T-cell (primary cell): Measurements from ENCODE around the gene NES. TPM values are rescaled to one million over a fixed set of nuclear protein-coding genes. Genes with fewer than 3 reads are reported as not detected.
A peak's percentile ranks its signal among the peaks of the same experiment; 100 is the strongest.

Source experiments
- ATAC-seq, 4 experiments: fragments of 200-7000 bp in 3 of 4; fragments of 150-1000 bp in 1 of 4; cut with Tn5 transposase; replicated peaks in 1 of 4; 1 replicate in 3 of 4; 2 replicates in 1 of 4; pipeline ENCODE4 v1.10.0; 2021; ENCODE audit warnings: moderate library complexity in 3 of 4, mild to moderate bottlenecking in 2 of 4, moderate number of reproducible peaks in 1 of 4
- CTCF ChIA-PET, 2 donors: fragments of 300-600 bp; sonication (Branson Sonifier 250); formaldehyde crosslinking; loops; one replicate each; lab custom pipeline; 2022; ENCODE audit warnings: antibody characterized with exemption in 2 of 2; lab: Charles Lee
- POLR2A ChIA-PET, 2 donors: fragments of 300-600 bp; sonication (Branson Sonifier 250); formaldehyde crosslinking; loops; one replicate each; lab custom pipeline; 2022; ENCODE audit warnings: antibody characterized with exemption in 2 of 2; lab: Charles Lee
- DNase-seq, 35 experiments: peaks; one replicate each; pipeline versions ENCODE4 v3.0.0 to v3.0.0-alpha.2; 2013 to 2023
- H3K27ac ChIP-seq: one replicate; pipeline ENCODE4 v1.5.1; 2013; ENCODE audit warnings: low read length
- H3K27me3 ChIP-seq, 2 experiments: replicated peaks in 1 of 2; 1 replicate in 1 of 2; 2 replicates in 1 of 2; pipeline versions ENCODE4 v1.6.1 to v1.7.0; 2013; ENCODE audit warnings: low read length in 1 of 2, mixed read lengths in 1 of 2; ENCODE audit not compliant: control insufficient read depth in 2 of 2, insufficient read depth in 2 of 2; ENCODE audit errors: extremely low read depth in 1 of 2
- H3K36me3 ChIP-seq, 2 donors: 1 replicate in 1 of 2; 2 replicates in 1 of 2; pipeline versions ENCODE4 v1.6.1 to v1.7.0; 2013; ENCODE audit warnings: low read length in 1 of 2; ENCODE audit not compliant: control insufficient read depth in 2 of 2, insufficient read depth in 1 of 2; ENCODE audit errors: extremely low read depth in 1 of 2
- H3K4me1 ChIP-seq, 2 experiments: 1 replicate in 1 of 2; 2 replicates in 1 of 2; pipeline versions ENCODE4 v1.6.1 to v1.7.0; 2013; ENCODE audit warnings: low read length in 2 of 2, mixed read lengths in 1 of 2; ENCODE audit not compliant: insufficient read depth in 2 of 2, control insufficient read depth in 1 of 2; ENCODE audit errors: extremely low read depth in 1 of 2
- H3K4me3 ChIP-seq, 2 donors: 1 replicate in 1 of 2; 2 replicates in 1 of 2; pipeline versions ENCODE4 v1.5.1 to v1.7.0; 2013; ENCODE audit warnings: mild to moderate bottlenecking in 2 of 2, low read length in 1 of 2, moderate library complexity in 1 of 2; ENCODE audit not compliant: control insufficient read depth in 1 of 2; ENCODE audit errors: extremely low read depth in 1 of 2
- H3K9me3 ChIP-seq: 2 replicates; pipeline ENCODE4 v1.7.0; 2013
- H3K27ac Mint-ChIP-seq, 2 donors: one replicate each; pipeline ENCODE4 v1.8.0; 2020 to 2021; ENCODE audit warnings: mild to moderate bottlenecking in 2 of 2, mixed read lengths in 2 of 2
- H3K27me3 Mint-ChIP-seq, 2 donors: one replicate each; pipeline ENCODE4 v1.8.0; 2021 to 2022; ENCODE audit warnings: mixed read lengths in 2 of 2
- H3K36me3 Mint-ChIP-seq: one replicate; pipeline ENCODE4 v1.8.0; 2021; ENCODE audit warnings: mixed read lengths
- H3K4me1 Mint-ChIP-seq, 3 donors: one replicate each; pipeline ENCODE4 v1.8.0; 2020 to 2022; ENCODE audit warnings: mixed read lengths in 3 of 3, mild to moderate bottlenecking in 1 of 3
- H3K4me3 Mint-ChIP-seq, 3 donors: one replicate each; pipeline ENCODE4 v1.8.0; 2020 to 2022; ENCODE audit warnings: mild to moderate bottlenecking in 3 of 3, mixed read lengths in 3 of 3, moderate library complexity in 3 of 3
- H3K9me3 Mint-ChIP-seq, 3 donors: one replicate each; pipeline ENCODE4 v1.8.0; 2020 to 2022; ENCODE audit warnings: mixed read lengths in 3 of 3
- WGBS: methylation state at CpG from one replicate; pipeline ENCODE4 v1.1.5; 2013; ENCODE audit warnings: missing lambda C conversion rate; ENCODE audit not compliant: insufficient coverage; 5-methylcytosine and 5-hydroxymethylcytosine counted together
- total RNA-seq, 35 experiments: library from RNA in 6 of 35; stranded (reverse) in 6 of 35; fragments of 120-200 nt in 1 of 35; gene quantifications; one replicate each; pipeline versions ENCODE4 v1.2.1 to v1.2.4 and lab custom pipeline; 2013 to 2026

NES gene
- total RNA-seq, 5 donors from 2014 or later (not counting 1 experiment from before 2014, with no cell fraction given): 0.10 to 0.35 (median 0.25) TPM; not detected in 2

- peaks cover 73 to 92% of the 10 kb centered on the region in 2 donors for H3K27me3 Mint-ChIP-seq
- H3K9me3 ChIP-seq: no peaks in the 10 kb centered on the region
- peaks cover 19 to 97% of the 10 kb centered on the region in 2 experiments for H3K27me3 ChIP-seq
- H3K9me3 Mint-ChIP-seq: no peaks in the 10 kb centered on the region
- no peak for ATAC-seq
- no peak overlapping the region for H3K27ac ChIP-seq
- no peak overlapping the region for H3K4me3 ChIP-seq
- POLR2A ChIA-PET: interaction anchor here in 1 of 2 donors (0.6 kb wide), 2 partner anchors 26 to 67 kb away, joined by 3 to 6 read pairs; no protein-coding TSS in a partner anchor
- CTCF ChIA-PET: interaction anchor here (0.6 kb wide), 2 partner anchors 25 to 54 kb away, joined by 5 to 8 read pairs; no protein-coding TSS in a partner anchor
- H3K4me1 Mint-ChIP-seq: peaks cover 20 to 36% (median 34%) of the 10 kb centered on the region in 3 donors
- no peaks in the 10 kb centered on the region for H3K36me3 Mint-ChIP-seq
- H3K4me1 ChIP-seq: peaks cover 9 to 34% of the 10 kb centered on the region in 2 experiments
- H3K4me3 Mint-ChIP-seq: peak overlapping the region in 2 of 3 donors; percentile 43 to 81
- WGBS: 10% methylated on average over 1 of the region's 7 CpGs
- H3K27ac Mint-ChIP-seq: peak overlapping the region in 1 of 2 donors; percentile 36
- DNase-seq: no peak
- H3K36me3 ChIP-seq: no peaks in the 10 kb centered on the region
These were observed 34.0 kb downstream of the NES start for GRCh38 chr1:156643049-156643777.

- Histone ChIP-seq H3K9me3 (no peaks in the 10 kb centered on the region), H3K27me3 (peaks cover 18 to 97% of the 10 kb centered on the region in 2 experiments), H3K4me3 (peak overlapping the region in 1 of 2 donors; percentile 41), H3K4me1 (peaks cover 9 to 34% of the 10 kb centered on the region in 2 experiments), H3K36me3 (no peaks in the 10 kb centered on the region), H3K27ac (no peak overlapping the region)
- WGBS: 20% methylated on average over 34 of the region's 40 CpGs
- H3K9me3 Mint-ChIP-seq: no peaks in the 10 kb centered on the region
- H3K36me3 Mint-ChIP-seq: no peaks in the 10 kb centered on the region
- peaks cover 69 to 91% of the 10 kb centered on the region in 2 donors for H3K27me3 Mint-ChIP-seq
- peak overlapping the region in 1 of 2 donors; percentile 36 for H3K27ac Mint-ChIP-seq
- DNase-seq (no peak), ATAC-seq (peak; percentile 10 to 30 (median 22))
- H3K4me3 Mint-ChIP-seq: peak overlapping the region; percentile 43 to 81 (median 52)
- ChIA-PET POLR2A (no interaction called here), CTCF (interaction anchor here in 1 of 2 donors (0.6 to 1.0 kb wide), 2 partner anchors 15 to 24 kb away, joined by 4 to 5 read pairs; no protein-coding TSS in a partner anchor)
- H3K4me1 Mint-ChIP-seq: peaks cover 20 to 36% (median 34%) of the 10 kb centered on the region in 3 donors
These were observed 34.8 kb downstream of the NES start for GRCh38 chr1:156642265-156643048.

- DNase-seq (peak in 4 of 35 experiments; percentile 24 to 42 (median 25)), ATAC-seq (peak; percentile 39 to 70 (median 58))
- CTCF ChIA-PET: interaction anchor here in 1 of 2 donors (1.0 kb wide), 1 partner anchor 15 kb away, joined by 4 read pairs; no protein-coding TSS in a partner anchor
- Histone ChIP-seq H3K27me3 (peaks cover 17 to 95% of the 10 kb centered on the region in 2 experiments), H3K9me3 (no peaks in the 10 kb centered on the region), H3K27ac (no peak within 1 kb of the TSS), H3K4me3 (peak within 1 kb of the TSS in 1 of 2 donors; percentile 52), H3K36me3 (no peaks in the 10 kb centered on the region), H3K4me1 (peaks cover 9 to 34% of the 10 kb centered on the region in 2 experiments)
- Mint-ChIP-seq H3K9me3 (no peaks in the 10 kb centered on the region), H3K36me3 (no peaks in the 10 kb centered on the region), H3K4me3 (peak within 1 kb of the TSS; percentile 56 to 81 (median 57)), H3K4me1 (peaks cover 20 to 36% (median 34%) of the 10 kb centered on the region in 3 donors), H3K27me3 (peaks cover 69 to 89% of the 10 kb centered on the region in 2 donors), H3K27ac (peak within 1 kb of the TSS in 1 of 2 donors; percentile 43)
- POLR2A ChIA-PET: no interaction called here
- WGBS: under 1% methylated on average over 28 of the region's 46 CpGs
These were observed 35.4 kb downstream of the NES start, which contains the start of gene BCAN for GRCh38 chr1:156641761-156642264. BCAN (plus strand) TSS chr1:156642117; CDS start chr1:156646055, 3,938 bp downstream.

GRCh38 chr1:156640842-156641706 is 36.1 kb downstream of the NES start:
- peak overlapping the region in 1 of 2 donors; percentile 52 for H3K4me3 ChIP-seq
- H3K36me3 Mint-ChIP-seq: no peaks in the 10 kb centered on the region
- POLR2A ChIA-PET: no interaction called here

GRCh38 chr1:156639601-156640101 is 37.6 kb downstream of the NES start:
- ATAC-seq (no peak), DNase-seq (no peak)
- H3K27me3 ChIP-seq: peaks cover 10 to 92% of the 10 kb centered on the region in 2 experiments
- WGBS: 64% methylated on average over 6 of the region's 6 CpGs
- H3K4me1 ChIP-seq: peaks cover 9 to 34% of the 10 kb centered on the region in 2 experiments
- no peak overlapping the region for H3K27ac ChIP-seq
- CTCF ChIA-PET: interaction anchor here in 1 of 2 donors (0.7 kb wide), 1 partner anchor 9 kb away, joined by 10 read pairs; no protein-coding TSS in a partner anchor
- H3K4me3 Mint-ChIP-seq: no peak overlapping the region
- peaks cover 20 to 31% (median 30%) of the 10 kb centered on the region in 3 donors for H3K4me1 Mint-ChIP-seq
- H3K36me3 Mint-ChIP-seq: no peaks in the 10 kb centered on the region
- POLR2A ChIA-PET: no interaction called here
- no peaks in the 10 kb centered on the region for H3K9me3 ChIP-seq
- no peak overlapping the region for H3K27ac Mint-ChIP-seq
- H3K4me3 ChIP-seq: no peak overlapping the region
- no peaks in the 10 kb centered on the region for H3K9me3 Mint-ChIP-seq
- H3K27me3 Mint-ChIP-seq: peaks cover 66 to 83% of the 10 kb centered on the region in 2 donors
- no peaks in the 10 kb centered on the region for H3K36me3 ChIP-seq

More at GRCh38 chr1:156640842-156641706, 36.1 kb downstream of the NES start:
- ATAC-seq: no peak
- H3K4me3 Mint-ChIP-seq: peak overlapping the region; percentile 56 to 81 (median 57)
- WGBS: 34% methylated on average over 4 of the region's 6 CpGs
- DNase-seq: no peak
- H3K36me3 ChIP-seq: no peaks in the 10 kb centered on the region
- H3K27ac Mint-ChIP-seq: peak overlapping the region in 1 of 2 donors; percentile 43
- no peaks in the 10 kb centered on the region for H3K9me3 Mint-ChIP-seq
- peaks cover 9 to 34% of the 10 kb centered on the region in 2 experiments for H3K4me1 ChIP-seq
- H3K27me3 Mint-ChIP-seq: peaks cover 73 to 91% of the 10 kb centered on the region in 2 donors
- H3K27me3 ChIP-seq: peaks cover 17 to 95% of the 10 kb centered on the region in 2 experiments
- H3K9me3 ChIP-seq: no peaks in the 10 kb centered on the region
- H3K27ac ChIP-seq: no peak overlapping the region
- H3K4me1 Mint-ChIP-seq: peaks cover 20 to 34% (median 33%) of the 10 kb centered on the region in 3 donors
- CTCF ChIA-PET: interaction anchor here (0.5 to 1.0 kb wide), 2 partner anchors 14 to 23 kb away, joined by 4 read pairs; no protein-coding TSS in a partner anchor
